OCI-LY7 (cell line): ENCODE results near the gene SOWAHA.

Experiments
- CTCF ChIP-seq: fragments of 200-600 bp; sonication (generic); conservative IDR thresholded peaks from 2 replicates; pipeline ENCODE4 v1.5.1; 2014; ENCODE audit warnings: mild to moderate bottlenecking, antibody characterized with exemption, low read length, moderate library complexity, mixed read lengths
- EZH2phosphoT487 ChIP-seq: fragments of 200-600 bp; sonication (generic); IDR thresholded peaks from 2 replicates; pipeline ENCODE4 v1.6.1; 2018; ENCODE audit warnings: low read depth, borderline replicate concordance, mild to moderate bottlenecking, mixed run types, antibody characterized with exemption, low read length, moderate library complexity, mixed read lengths

DNA sequence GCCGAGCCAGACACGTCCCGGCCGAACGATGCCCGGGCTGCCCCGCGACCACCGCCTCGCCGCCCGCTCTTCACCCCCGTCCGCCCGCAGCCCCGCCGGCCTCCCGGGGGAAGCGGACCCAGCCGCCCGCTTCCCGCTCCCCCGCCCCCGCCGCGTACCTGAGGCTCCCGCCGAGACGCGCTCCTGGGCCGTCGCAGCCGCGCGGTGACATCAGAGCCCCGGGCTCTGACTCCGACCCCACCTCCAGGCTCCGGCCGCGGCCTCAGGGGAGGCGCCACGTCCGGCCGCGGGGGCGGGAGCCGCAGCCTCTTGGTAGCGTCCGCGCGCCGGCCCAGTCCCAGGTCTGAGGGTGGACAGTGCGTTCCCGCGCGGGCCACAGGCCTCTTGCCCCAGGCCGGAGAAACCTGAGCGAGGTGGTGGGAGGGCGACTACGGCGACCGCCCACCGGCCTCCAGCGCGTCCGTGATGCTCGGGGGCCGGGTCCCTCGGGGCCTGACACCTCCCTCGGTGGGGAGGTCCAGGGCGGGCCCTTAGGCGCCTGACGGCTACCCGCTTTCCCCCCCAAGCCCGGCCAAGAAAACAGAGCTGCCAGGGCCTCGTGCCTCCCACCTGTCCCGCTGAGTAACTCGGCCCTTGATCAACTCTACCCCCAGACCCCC lies 17.5 kb downstream of the SOWAHA start, which contains the start of gene SHROOM1:
- TF ChIP-seq CTCF = no peak
- no peak for TF ChIP-seq EZH2phosphoT487
